OCI-LY7 (cell line): ENCODE data around the gene DEFB119.

Experiments
- CTCF ChIP-seq: fragments of 200-600 bp; sonication (generic); conservative IDR thresholded peaks from 2 replicates; pipeline ENCODE4 v1.5.1; 2014; ENCODE audit warnings: mild to moderate bottlenecking, antibody characterized with exemption, low read length, moderate library complexity, mixed read lengths
- EZH2phosphoT487 ChIP-seq: fragments of 200-600 bp; sonication (generic); IDR thresholded peaks from 2 replicates; pipeline ENCODE4 v1.6.1; 2018; ENCODE audit warnings: low read depth, borderline replicate concordance, mild to moderate bottlenecking, mixed run types, antibody characterized with exemption, low read length, moderate library complexity, mixed read lengths

DNA sequence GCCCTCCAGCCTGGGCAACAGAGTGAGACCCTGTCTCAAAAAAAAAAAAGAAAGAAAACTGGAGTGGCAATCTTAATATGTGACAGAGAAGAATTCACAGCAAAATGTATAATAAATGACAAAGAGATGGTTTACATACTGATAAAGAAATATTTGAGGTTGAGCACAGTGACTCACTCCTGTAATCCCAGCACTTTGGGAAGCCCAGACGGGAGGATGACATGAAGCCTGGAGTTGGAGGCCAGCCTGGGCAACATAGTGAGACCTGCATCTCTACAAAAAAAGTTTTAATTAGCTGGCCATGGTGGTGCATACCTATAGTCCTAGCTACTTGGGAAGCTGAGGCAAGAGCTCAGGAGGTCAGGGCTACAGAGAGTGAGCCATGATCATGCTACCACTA is 34.4 kb downstream of the DEFB119 start:
- TF ChIP-seq CTCF (no peak), EZH2phosphoT487 (no peak)
